HG03571 (cell line): ENCODE measurements around the gene KCNMA1.
"Not testable (repeated sequence)": the region's sequence is repeated elsewhere in the genome, so short reads cannot be mapped to it uniquely, and the experiment has no call there.

Experiments used
- ATAC-seq: cut with Tn5 transposase; IDR thresholded peaks from one replicate; pipeline ENCODE4 v1.9.1; 2021; ENCODE audit not compliant: unreplicated experiment

The KCNMA1 gene

DNA sequence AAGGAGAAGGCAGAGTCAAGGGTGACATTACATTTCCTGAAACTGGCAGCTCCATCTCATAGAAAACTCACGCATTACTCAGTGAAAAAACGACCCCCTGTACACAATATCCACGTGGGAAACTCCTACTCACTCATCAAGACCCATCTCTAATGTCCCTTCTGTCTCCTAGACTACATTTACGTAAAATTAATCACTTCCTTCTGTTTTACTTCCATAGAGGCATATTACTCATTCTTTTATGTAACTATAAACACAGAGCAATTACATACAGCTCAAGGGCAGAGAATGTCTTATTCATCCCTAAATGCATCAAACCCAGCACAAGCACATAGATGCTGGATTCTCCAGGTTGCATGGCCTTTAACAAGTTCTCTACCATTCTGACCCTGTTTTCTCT lies 281.8 kb downstream of the KCNMA1 start:
- no peak for ATAC-seq

DNA sequence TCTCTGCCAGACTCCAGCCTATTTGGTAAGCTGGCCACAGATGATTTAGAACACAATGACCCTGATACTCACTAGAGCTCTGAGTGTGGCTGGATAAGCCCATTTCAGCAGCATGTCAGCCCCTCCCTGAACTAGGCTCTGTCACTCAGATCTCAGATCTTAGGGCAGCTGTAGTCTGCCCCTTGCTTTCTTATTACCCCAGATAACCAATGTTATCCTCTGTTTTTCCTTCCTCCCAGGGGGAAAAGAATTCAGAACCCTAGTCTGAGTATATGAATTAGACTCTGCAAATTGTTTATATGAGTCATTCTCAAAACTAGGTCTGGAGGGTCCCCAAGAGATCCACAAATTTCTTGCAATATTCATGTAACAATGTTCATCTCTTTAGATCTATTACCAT lies 286.2 kb downstream of the KCNMA1 start:
- no peak for ATAC-seq

DNA sequence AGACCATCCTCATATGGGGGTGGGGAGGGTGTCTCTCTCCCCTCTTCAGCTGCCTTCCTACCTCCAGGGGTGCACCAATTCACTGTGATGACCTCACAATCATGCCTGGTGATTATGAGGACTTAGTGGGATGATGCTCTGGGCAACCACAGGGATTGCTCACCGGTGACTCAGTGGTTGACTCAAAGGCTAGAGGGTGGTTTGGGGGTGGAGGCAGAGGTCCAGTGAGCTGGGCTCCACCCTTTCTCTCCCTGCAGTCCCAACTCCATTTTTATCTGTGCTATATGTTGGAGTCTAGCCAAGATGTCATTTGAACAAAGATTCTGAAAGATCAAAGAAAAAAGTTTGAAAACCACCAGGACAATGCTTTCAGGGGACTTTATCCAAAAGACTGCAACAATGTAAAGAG lies 286.9 kb downstream of the KCNMA1 start:
- no peak for ATAC-seq

DNA sequence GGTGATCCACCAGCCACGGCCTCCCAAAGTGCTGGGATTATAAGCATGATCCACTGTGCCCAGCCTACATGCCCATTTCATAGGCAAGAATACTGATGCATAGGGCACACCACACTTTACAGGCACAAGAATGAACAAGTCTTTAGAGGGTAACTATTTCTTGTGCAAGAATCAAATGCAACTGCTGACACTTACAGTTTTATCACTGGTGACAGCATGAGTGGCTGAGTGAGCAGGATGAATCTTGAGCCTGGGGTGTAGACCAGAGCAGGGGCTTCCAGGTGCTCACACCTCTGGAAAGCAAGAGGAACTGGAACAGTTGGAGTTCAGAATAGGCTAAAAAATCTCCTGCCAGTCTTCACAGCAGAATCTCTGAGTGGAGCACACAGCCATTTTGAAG lies 287.5 kb downstream of the KCNMA1 start:
- ATAC-seq, result no peak

DNA sequence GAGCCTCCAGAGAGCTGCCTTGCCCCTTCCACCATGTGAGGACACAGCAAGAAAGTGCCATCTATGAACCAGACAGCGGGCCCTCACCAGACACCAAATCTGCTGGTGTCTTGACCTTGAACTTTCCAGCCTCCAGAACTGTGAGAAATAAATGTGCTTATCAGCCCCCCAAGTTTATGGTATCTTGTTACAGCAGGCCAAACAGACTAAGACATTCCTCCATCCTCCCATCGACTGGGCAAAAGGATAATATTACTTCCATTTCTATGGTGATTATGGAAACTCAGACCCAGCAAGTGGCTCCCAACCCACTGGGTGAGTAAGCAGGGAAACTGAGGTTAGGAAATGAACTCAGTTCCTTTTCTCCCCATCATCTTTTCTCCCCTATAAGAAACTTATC lies 288.4 kb downstream of the KCNMA1 start:
- no peak for ATAC-seq

DNA sequence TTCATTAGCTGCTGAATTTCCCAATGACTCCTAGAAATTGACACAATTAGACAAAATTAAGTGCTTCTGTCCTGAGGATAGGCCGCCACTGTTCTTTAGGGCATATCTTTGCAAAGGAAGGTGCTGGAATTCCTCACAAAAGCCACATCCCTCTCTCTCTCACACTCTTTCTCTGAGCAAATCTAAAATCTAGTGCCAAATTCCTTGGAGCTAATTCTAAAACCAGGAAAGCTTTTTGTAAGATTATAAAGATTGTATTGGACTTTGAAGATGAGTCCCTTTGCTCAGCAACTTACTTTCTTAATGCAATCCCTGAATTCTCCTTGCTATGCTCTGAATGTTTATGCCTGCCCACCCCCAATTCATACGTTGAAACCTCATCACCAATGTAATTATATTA lies 288.9 kb downstream of the KCNMA1 start:
- no peak for ATAC-seq

DNA sequence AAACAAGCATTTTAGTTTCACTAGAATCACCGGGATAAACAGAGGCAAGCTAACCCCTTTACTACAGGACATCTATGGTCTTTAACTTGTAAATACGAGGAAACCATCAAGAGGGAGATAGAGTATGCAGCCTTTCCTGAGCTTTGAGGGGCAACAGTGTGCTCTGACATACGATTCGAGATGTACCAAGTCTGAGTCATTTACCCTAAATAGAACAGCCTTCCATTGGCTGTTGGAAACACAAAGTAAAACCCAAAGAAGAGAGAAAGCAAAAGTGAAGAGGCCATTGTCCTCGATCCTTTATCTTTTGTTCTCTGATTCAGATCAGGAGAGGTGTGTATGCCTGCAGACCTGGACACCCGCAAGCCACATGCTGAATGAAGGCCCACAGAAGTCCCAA lies 289.5 kb downstream of the KCNMA1 start:
- ATAC-seq, result no peak

DNA sequence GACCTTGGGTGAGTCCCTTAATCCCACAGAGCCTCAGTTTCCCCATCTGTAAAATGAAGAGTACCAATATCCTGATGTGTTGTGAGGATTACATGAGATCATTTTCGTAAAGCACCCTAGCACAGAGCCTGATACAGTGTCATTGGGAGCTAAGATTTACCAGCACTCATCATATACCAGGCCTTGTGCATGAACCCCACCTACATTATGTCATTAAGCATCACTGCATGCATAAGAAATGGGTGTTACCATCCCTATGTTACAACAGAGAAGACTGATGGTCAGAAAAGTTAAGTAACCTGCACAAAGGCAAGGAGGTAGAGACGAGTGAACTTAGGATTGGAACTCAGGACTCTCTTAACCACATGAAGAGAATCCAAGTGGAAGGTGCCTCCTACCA lies 290.6 kb downstream of the KCNMA1 start:
- no peak for ATAC-seq

DNA sequence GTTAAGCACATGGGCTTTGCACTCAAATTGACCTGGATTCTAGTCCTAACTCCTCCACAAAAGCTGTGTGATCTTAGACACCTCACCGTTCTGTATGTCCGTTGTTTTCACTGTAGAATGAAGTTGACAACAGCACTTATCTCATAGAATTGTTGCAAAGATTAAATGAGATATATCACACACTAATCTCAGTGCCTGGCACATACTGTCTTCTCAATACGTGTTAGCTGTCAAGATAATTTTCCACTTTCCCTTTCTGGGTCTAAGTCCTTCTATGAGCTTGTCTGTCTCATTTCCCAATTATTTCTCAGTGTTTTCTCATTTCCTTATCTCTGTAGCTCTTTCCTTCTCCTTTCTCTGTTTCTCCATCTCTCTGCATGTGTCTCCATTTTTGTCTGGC lies 296.6 kb downstream of the KCNMA1 start:
- no peak for ATAC-seq

DNA sequence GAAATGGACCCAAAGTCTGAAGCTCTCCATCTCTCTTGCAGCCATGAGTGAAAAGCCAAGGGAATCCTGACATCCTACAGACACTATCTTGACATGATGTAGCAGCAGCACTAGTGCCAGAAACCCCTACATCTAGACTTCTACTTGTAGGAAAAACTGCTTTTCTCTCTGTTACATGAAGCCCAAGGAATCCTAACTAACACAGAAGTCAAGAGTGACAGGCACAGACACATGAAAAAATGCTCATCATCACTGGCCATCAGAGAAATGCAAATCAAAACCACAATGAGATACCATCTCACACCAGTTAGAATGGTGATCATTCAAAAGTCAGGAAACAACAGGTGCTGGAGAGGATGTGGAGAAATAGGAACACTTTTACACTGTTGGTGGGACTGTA lies 297.7 kb downstream of the KCNMA1 start:
- not testable (repeated sequence) for ATAC-seq

DNA sequence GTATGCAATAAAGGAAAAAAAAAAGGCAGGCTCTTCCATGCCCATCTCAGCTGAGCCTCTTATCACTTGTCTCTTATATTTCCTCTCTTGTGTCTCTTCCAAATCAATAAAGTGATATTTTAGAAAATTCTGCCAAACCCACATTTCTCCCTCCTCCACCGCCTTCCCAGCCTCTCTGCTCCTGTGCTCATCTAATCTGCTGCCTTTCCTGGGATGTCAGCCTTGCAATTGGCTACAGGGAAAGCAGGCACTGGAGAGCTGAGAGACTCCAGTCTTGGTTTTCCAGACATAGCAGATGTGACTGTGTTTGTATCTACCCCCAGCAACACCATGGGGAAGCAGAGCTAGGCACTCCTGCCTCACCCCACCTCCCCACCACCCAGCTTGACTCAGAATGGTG lies 298.4 kb downstream of the KCNMA1 start:
- ATAC-seq, result no peak

DNA sequence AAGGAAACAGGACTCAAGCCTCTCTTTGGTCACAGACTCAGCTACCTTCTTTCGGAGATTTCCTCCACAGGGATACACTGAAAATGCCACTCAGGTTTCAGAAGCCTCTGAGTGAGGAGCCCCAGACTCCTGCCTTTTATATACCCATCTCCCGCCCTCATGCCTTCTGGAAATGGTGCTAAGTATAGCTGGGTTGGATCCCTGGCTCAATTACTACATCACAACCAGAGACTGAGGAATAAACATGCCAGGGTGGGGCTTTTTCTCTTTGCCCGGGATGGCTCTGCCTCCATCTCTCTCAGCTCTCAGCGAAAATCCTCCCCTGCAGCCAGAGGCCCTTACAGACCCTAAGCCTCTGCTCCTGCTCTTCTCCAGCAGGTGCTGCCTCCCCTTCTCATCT lies 299.5 kb downstream of the KCNMA1 start:
- ATAC-seq, result no peak

DNA sequence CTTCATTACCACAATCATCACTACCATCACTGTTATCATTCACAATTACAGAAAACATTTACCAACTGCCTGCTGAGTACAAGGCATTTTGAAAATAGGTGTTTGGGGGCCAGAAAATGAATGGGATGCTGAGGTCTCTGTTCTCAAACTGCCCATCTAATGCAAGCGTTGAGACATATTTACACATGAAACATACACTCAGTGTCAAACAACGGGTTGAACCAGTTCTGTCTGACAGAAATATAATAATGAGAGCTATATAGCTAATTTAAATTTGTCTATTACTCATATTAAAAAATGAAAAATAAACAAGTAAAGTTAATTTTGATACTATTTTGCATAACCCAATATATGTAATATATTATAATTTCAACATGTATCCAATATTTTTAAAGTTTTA lies 303.1 kb downstream of the KCNMA1 start:
- ATAC-seq, result no peak

DNA sequence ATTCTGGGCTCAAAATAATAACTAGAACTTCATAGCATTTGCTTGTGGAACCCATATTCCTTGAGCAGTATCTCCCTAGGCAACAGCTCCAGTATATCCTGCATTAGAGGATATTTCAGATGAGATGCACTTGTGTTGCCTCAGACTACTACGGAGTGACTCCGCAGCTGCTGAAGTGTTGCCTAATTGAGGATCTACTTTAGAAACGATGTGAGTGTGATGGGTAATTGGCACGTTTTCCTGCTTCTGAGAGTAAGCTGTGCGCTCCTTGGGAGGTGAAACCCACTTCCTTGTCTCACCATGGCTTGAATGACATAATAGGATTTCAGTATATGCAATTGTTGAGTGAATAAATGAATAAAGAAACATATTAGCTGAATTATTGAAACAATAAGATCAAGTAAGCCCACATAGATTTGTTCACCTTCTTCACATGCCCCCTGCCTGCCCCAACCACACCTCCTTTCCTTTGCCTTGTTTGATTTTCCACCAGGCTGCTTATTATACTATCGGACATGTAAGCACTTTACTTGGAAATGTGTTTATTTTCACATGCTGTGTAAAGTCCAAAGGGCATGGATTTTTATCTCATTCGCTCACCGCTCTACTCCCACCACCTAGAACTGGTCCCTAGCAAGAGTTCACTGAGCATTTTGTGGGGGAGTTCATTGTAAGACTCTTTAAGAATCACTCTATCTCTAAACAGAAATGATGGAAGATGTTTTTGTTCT lies 303.8 kb downstream of the KCNMA1 start:
- no peak for ATAC-seq

DNA sequence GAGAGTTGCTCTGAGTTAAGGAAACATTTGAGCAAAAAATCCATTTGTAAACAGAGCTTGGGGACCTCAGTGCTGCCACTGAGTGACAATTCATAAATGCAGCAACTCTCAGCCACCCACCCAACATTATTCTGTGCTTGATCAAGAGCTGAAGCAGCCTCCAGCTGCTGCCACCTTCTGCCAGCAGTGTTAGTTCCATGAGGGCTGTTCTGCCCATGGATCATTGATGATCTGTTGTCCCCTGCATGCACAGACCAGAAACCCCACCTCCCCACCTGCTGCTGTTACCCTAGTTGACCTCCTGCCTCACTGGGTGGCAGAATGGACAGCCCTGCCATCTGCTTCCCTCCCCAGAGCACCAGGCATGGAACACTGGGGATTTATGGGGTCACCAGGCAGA lies 305.4 kb downstream of the KCNMA1 start:
- ATAC-seq, result no peak

DNA sequence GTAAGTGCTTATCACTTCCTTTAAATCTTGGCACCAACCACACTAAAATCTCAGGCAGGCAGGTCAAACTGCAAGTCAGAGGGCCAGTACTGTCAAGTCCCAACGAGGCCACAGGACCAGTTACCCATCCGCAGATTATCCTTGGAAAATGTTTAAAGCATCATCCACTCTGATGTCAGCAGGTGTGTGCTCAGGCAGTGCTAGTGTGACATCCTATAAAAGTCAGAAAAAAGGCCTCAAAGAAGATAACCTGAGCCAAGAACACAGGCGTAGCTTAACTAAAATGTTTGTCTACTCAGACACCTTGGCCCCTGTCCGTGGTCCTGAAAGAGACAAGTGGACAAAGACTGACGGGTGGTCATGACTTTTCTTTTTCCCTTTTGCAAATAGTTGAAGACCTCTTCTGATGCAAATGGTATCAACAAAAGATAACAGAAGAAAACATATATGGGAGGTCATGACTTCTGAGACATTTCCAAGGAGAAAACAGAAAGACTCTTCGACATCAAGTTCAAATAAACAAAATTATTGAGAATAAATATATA lies 309.3 kb downstream of the KCNMA1 start:
- no peak for ATAC-seq

DNA sequence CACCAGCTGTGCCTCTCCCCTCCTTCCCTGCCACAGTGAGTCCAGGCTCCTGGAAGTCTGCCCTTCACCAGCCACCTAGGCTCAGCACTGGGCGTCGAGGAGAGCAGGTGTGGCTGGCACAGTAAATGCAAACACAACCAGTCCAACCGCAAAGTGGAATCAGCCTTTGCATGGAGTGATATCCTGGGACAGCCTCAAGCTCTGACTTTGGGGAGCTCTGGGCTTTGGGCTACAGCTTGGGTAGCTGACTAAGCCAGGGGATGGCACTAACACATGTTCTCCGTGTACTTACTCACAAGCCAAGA lies 312.4 kb downstream of the KCNMA1 start:
- ATAC-seq, result no peak

DNA sequence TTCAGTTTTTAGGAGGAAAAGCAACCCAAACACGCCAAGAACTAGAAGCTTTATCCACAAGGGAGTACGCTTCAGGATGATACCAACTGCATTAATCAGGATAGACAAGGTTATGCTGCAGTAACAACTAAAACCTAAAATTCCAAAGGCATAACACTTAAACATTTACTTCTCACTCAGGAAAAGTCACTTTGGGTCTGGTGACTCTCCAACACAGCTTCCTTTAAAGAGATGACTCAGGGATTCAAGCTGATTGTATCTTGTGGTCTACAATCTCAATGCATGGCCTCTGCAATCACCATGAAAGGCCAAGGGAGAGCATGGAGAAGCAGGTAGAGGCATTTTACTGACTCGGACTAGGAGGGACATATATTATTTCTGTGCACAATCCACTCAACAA lies 315.8 kb downstream of the KCNMA1 start:
- no peak for ATAC-seq

DNA sequence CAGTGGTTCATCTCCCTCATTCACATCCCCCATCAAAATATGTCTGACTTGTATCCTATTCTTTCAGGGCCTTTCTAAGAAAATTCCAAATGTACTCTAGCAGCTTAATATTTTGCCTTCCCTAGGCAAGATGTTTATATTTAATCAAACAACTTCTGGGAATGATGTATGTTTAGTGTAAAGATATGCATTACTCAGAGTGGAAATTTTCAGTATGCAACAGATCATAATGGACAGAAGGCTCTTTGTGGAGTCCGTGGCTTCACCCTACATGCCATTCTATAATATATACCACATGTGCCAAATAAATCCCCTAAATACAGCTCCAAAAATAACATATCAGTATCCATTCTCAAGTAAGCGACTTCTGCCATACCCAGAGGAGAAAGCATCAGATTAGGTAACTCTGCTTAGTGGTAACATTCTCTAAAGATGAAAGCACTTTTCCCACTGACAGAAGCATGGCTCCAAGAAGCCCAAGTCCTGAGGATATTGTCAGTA lies 316.6 kb downstream of the KCNMA1 start:
- ATAC-seq, result no peak

DNA sequence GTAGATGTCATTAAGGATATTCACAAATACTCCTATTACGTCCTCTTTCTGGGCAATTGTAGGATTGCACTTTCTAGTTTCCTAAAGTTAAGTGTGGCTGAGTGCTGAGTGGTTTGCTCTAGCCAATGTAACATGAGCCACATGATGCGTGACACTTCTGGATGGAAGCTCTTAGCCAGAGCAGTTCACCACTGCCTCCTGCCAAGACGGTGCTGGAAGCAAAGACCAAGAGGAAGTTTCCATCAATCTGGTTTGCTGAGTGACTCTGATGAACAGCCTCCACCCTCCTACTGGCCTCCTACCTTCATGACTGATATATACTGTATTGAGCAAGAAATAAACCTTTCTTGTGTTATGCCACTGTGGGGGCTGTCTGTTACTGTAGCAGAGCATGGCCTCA lies 318.1 kb downstream of the KCNMA1 start:
- ATAC-seq, result no peak

DNA sequence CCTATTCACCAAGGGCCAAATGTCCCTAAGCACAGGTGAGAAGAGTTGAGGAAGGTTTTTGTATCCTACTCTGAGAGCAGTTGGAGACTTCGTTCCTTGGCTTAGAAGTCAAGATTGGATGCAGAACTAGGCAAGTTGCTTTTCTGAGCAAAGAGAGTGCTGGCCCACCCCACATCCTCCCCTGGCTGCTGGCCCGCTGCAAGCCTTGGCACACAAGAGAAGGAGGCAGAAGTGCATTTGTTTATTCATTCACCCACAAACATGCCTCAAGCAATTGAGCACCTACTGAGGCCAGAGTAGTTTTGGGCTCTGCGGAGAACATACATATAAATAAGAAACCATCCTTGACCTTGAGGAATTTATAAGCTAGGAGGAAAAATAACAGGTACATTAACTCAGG lies 318.9 kb downstream of the KCNMA1 start:
- no peak for ATAC-seq

DNA sequence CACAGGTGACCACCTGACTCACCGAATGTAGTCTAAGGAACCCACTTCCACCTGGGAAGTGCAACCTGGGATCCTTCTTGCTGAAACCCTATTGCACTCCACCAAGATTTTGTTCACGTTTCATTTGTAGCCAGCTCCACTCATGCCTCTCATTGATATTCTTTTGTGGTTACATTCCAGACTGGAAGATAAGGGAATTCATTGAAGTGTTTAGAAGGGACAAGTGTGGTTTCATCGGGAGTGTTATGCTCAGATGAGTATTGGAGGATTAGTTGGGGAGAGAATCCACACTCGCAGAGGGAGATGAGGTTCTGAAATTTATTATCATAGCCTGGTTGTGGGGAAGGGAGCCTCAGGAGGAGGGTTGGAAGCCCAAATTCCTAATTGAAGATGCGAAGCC lies 320.4 kb downstream of the KCNMA1 start:
- ATAC-seq, result no peak

DNA sequence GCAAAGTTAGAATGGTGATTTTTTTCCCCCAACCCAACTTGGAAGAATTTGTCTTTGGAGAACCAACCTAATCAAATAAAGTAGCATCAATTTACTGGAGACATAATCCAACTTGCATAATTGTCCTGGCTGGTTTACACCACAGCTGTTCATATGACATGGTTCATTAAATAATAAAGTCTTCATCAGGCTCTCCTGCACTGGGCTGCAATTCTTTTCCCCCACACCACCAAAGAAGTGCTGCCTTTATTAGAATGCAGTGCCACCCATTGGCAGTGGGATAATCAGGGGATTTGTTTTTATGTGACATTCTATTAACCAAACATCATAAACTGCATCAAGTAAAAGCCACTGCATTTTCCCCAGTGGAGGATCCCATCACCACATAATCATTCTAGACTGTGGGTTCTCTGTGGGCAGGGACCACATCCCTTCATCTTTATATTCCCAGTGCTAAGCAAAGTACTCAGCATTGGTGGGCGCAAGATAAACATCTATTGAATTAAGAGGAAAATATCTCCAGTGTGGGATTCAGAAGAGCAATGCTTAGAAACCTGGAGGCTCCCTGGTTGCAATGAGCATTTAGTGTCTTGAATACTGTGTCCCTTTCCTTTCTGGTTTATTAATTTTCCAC lies 322.0 kb downstream of the KCNMA1 start:
- no peak for ATAC-seq
